Large intestine (tissue), 3 donors: Measurements from ENCODE around the gene DOCK8. TPM values are rescaled to one million over a fixed set of nuclear protein-coding genes. Genes with fewer than 3 reads are reported as not detected.
"Not testable (repeated sequence)": the region's sequence is repeated elsewhere in the genome, so short reads cannot be mapped to it uniquely, and the experiment has no call there.

Source experiments
- DNase-seq, 2 donors: peaks; one replicate each; pipeline versions ENCODE4 v3.0.0 to v3.0.0-alpha.2; 2013
- H3K27ac ChIP-seq: one replicate; pipeline ENCODE4 v1.5.1; 2013; ENCODE audit warnings: low read length
- H3K27me3 ChIP-seq: 2 replicates; pipeline ENCODE4 v1.6.1; 2013; ENCODE audit warnings: low read length; ENCODE audit not compliant: control insufficient read depth, insufficient read depth
- H3K36me3 ChIP-seq: 2 replicates; pipeline ENCODE4 v1.6.1; 2013; ENCODE audit warnings: low read length; ENCODE audit not compliant: control insufficient read depth, insufficient read depth
- H3K4me1 ChIP-seq: one replicate; pipeline ENCODE4 v1.6.1; 2013; ENCODE audit warnings: low read length; ENCODE audit not compliant: control insufficient read depth, insufficient read depth
- H3K4me3 ChIP-seq: one replicate; pipeline ENCODE4 v1.5.1; 2013; ENCODE audit warnings: low read length
- H3K9me3 ChIP-seq: one replicate; pipeline ENCODE4 v1.6.1; 2013; ENCODE audit warnings: mild to moderate bottlenecking, low read depth, low read length, moderate library complexity; ENCODE audit not compliant: control insufficient read depth
- WGBS: methylation state at CpG from one replicate; pipeline ENCODE4 v1.1.5; 2013; ENCODE audit warnings: low lambda C conversion rate; ENCODE audit not compliant: insufficient coverage; 5-methylcytosine and 5-hydroxymethylcytosine counted together
- polyA plus RNA-seq: library from polyadenylated mRNA; unstranded; fragments of 120-200 nt; gene quantifications from one replicate; pipeline ENCODE4 v1.2.1, GENCODE V29; 2013

DOCK8 gene
- polyA plus RNA-seq, 1 donor, result 15.8 TPM

- peak in 1 of 2 donors; percentile 15 for DNase-seq
- H3K36me3 ChIP-seq, H3K27me3 ChIP-seq, H3K4me1 ChIP-seq, H3K27ac ChIP-seq, H3K9me3 ChIP-seq, H3K4me3 ChIP-seq: not testable (repeated sequence)
- 77% methylated on average over 6 of the region's 24 CpGs for WGBS
Observed at GRCh38 chr9:213901-214300, 764 bp upstream of the DOCK8 start.

GRCh38 chr9:214351-214647 lies 366 bp upstream of the DOCK8 start:
- DNase-seq, result no peak
- Histone ChIP-seq H3K4me3 (peak overlapping the region; percentile 48), H3K9me3 (peaks cover 4% of the 10 kb centered on the region), H3K36me3 (no peaks in the 10 kb centered on the region), H3K4me1 (peaks cover 7% of the 10 kb centered on the region), H3K27ac (no peak overlapping the region), H3K27me3 (peaks cover 4% of the 10 kb centered on the region)
- WGBS, result no CpG with 5 or more reads among the region's 14 CpGs

GRCh38 chr9:215631-216155 lies 1.0 kb downstream of the DOCK8 start:
- WGBS, result 56% methylated on average over 3 of the region's 6 CpGs
- Histone ChIP-seq H3K9me3 (peaks cover 4% of the 10 kb centered on the region), H3K27ac (peak overlapping the region; percentile 60), H3K27me3 (peaks cover 4% of the 10 kb centered on the region), H3K36me3 (no peaks in the 10 kb centered on the region), H3K4me3 (peak overlapping the region; percentile 48), H3K4me1 (peaks cover 7% of the 10 kb centered on the region)
- DNase-seq, result no peak

- peak in 1 of 2 donors; percentile 34 for DNase-seq
- H3K36me3 ChIP-seq, result no peaks in the 10 kb centered on the region
- H3K4me1 ChIP-seq, result peaks cover 7% of the 10 kb centered on the region
- peak overlapping the region; percentile 30 for H3K27ac ChIP-seq
- 83% methylated on average over 1 of the region's 1 CpG for WGBS
- H3K9me3 ChIP-seq, result peaks cover 4% of the 10 kb centered on the region
- peaks cover 4% of the 10 kb centered on the region for H3K27me3 ChIP-seq
- H3K4me3 ChIP-seq, result no peak overlapping the region
Observed at GRCh38 chr9:216866-217265, 2.2 kb downstream of the DOCK8 start.

- Histone ChIP-seq H3K9me3 (peaks cover 4% of the 10 kb centered on the region), H3K27me3 (peaks cover 4% of the 10 kb centered on the region), H3K36me3 (no peaks in the 10 kb centered on the region), H3K27ac (peak overlapping the region; percentile 32), H3K4me1 (peaks cover 7% of the 10 kb centered on the region), H3K4me3 (no peak overlapping the region)
- peak in 1 of 2 donors; percentile 45 for DNase-seq
- WGBS, result 100% methylated on average over 1 of the region's 2 CpGs
Observed at GRCh38 chr9:217950-218349, 3.3 kb downstream of the DOCK8 start.

GRCh38 chr9:219036-219435 lies 4.4 kb downstream of the DOCK8 start:
- H3K36me3 ChIP-seq, H3K4me1 ChIP-seq, H3K27me3 ChIP-seq, H3K9me3 ChIP-seq, DNase-seq, H3K27ac ChIP-seq, H3K4me3 ChIP-seq: not testable (repeated sequence)
- 100% methylated on average over 1 of the region's 7 CpGs for WGBS

- WGBS, result 50% methylated on average over 1 of the region's 7 CpGs
- DNase-seq, result no peak
- Histone ChIP-seq H3K27me3 (peaks cover 4% of the 10 kb centered on the region), H3K9me3 (no peaks in the 10 kb centered on the region), H3K4me1 (peaks cover 12% of the 10 kb centered on the region), H3K36me3 (no peaks in the 10 kb centered on the region), H3K4me3 (no peak overlapping the region), H3K27ac (no peak overlapping the region)
Observed at GRCh38 chr9:219670-220365, 5.2 kb downstream of the DOCK8 start.

GRCh38 chr9:221989-222776 lies 7.5 kb downstream of the DOCK8 start:
- H3K27ac ChIP-seq, result no peak overlapping the region
- DNase-seq, result no peak
- peaks cover 13% of the 10 kb centered on the region for H3K4me1 ChIP-seq
- H3K36me3 ChIP-seq, result no peaks in the 10 kb centered on the region
- no peaks in the 10 kb centered on the region for H3K9me3 ChIP-seq
- H3K27me3 ChIP-seq, result no peaks in the 10 kb centered on the region
- WGBS, result 83% methylated on average over 2 of the region's 6 CpGs
- no peak overlapping the region for H3K4me3 ChIP-seq

- no peaks in the 10 kb centered on the region for H3K36me3 ChIP-seq
- H3K27ac ChIP-seq, result no peak overlapping the region
- DNase-seq, result no peak
- H3K9me3 ChIP-seq, result no peaks in the 10 kb centered on the region
- no peaks in the 10 kb centered on the region for H3K27me3 ChIP-seq
- H3K4me1 ChIP-seq, result peaks cover 11% of the 10 kb centered on the region
- WGBS, result no CpG with 5 or more reads among the region's 3 CpGs
- H3K4me3 ChIP-seq, result no peak overlapping the region
Observed at GRCh38 chr9:223152-223551, 8.5 kb downstream of the DOCK8 start.

- Histone ChIP-seq H3K27ac (no peak overlapping the region), H3K4me1 (peaks cover 11% of the 10 kb centered on the region), H3K27me3 (no peaks in the 10 kb centered on the region), H3K9me3 (no peaks in the 10 kb centered on the region), H3K4me3 (no peak overlapping the region), H3K36me3 (no peaks in the 10 kb centered on the region)
- WGBS, result 24% methylated on average over 2 of the region's 5 CpGs
- DNase-seq, result no peak
Observed at GRCh38 chr9:224026-224425, 9.4 kb downstream of the DOCK8 start.
